PC-3 (cell line): Measurements from ENCODE around the gene SYVN1. TPM values are rescaled to one million over a fixed set of nuclear protein-coding genes. Genes with fewer than 3 reads are reported as not detected.
A peak's percentile ranks its signal among the peaks of the same experiment; 100 is the strongest.

Source experiments
- ATAC-seq: fragments of 200-7000 bp; cut with Tn5 transposase; 2 replicates; pipeline ENCODE4 v1.9.1; 2020; ENCODE audit warnings: mild to moderate bottlenecking, moderate library complexity
- BruUV-seq: library from RNA; stranded (reverse); fragments of 400-500 nt; replicated peaks from 2 replicates; lab custom pipeline; 2021; lab: Mats Ljungman, UMichigan
- CTCF ChIA-PET: fragments of 300-600 bp; sonication (Branson Sonifier 250); formaldehyde crosslinking; loops from one replicate; lab custom pipeline; 2022; ENCODE audit warnings: antibody characterized with exemption; lab: Charles Lee
- POLR2A ChIA-PET: fragments of 300-600 bp; sonication (Branson Sonifier 250); formaldehyde crosslinking; loops from one replicate; lab custom pipeline; 2022; ENCODE audit warnings: antibody characterized with exemption; ENCODE audit not compliant: unreplicated experiment; lab: Charles Lee
- DNase-seq: peaks from one replicate; pipeline ENCODE4 v3.0.0-alpha.2; 2015
- H2AFZ ChIP-seq: fragments of 300-600 bp; sonication (generic); 2 replicates; pipeline ENCODE4 v1.6.0; 2016; ENCODE audit warnings: antibody characterized with exemption, low read length
- H3F3A ChIP-seq: fragments of 300-600 bp; sonication (generic); one replicate; pipeline ENCODE4 v1.6.0; 2017; ENCODE audit warnings: antibody characterized with exemption, low read length, control low read depth, mild to moderate bottlenecking; ENCODE audit not compliant: unreplicated experiment
- H3K27ac ChIP-seq: fragments of 300-600 bp; sonication (generic); 2 replicates; pipeline ENCODE4 v1.5.1; 2016; ENCODE audit warnings: mild to moderate bottlenecking, low read length
- H3K27me3 ChIP-seq: fragments of 300-600 bp; sonication (generic); 2 replicates; pipeline ENCODE4 v1.6.1; 2016; ENCODE audit warnings: low read length, mixed read lengths
- H3K36me3 ChIP-seq: fragments of 300-600 bp; sonication (generic); 2 replicates; pipeline ENCODE4 v1.6.1; 2016; ENCODE audit warnings: low read depth, mixed run types, low read length, mixed read lengths
- H3K4me1 ChIP-seq: fragments of 300-600 bp; sonication (generic); 2 replicates; pipeline ENCODE4 v1.5.1; 2016; ENCODE audit warnings: low read length; ENCODE audit not compliant: insufficient read depth
- H3K4me2 ChIP-seq: fragments of 300-600 bp; sonication (generic); 2 replicates; pipeline ENCODE4 v1.6.0; 2016; ENCODE audit warnings: low read length
- H3K4me3 ChIP-seq: fragments of 300-600 bp; sonication (generic); 2 replicates; pipeline ENCODE4 v1.5.1; 2016; ENCODE audit warnings: mild to moderate bottlenecking, low read length, mixed read lengths
- H3K79me2 ChIP-seq: fragments of 300-600 bp; sonication (generic); 2 replicates; pipeline ENCODE4 v1.6.1; 2017; ENCODE audit warnings: low read length, mixed read lengths
- H3K9ac ChIP-seq: fragments of 300-600 bp; sonication (generic); 2 replicates; pipeline ENCODE4 v1.6.0; 2016; ENCODE audit warnings: mild to moderate bottlenecking, low read length
- H3K9me2 ChIP-seq: fragments of 300-600 bp; sonication (generic); replicated peaks from 2 replicates; pipeline ENCODE4 v1.6.1; 2016; ENCODE audit warnings: mixed run types, low read length, mixed read lengths
- H3K9me3 ChIP-seq: fragments of 300-600 bp; sonication (generic); 2 replicates; pipeline ENCODE4 v1.6.1; 2016; ENCODE audit warnings: low read length, mixed read lengths
- H4K20me1 ChIP-seq: fragments of 300-600 bp; sonication (generic); 2 replicates; pipeline ENCODE4 v1.6.1; 2016; ENCODE audit warnings: low read length, mixed read lengths
- CTCF ChIP-seq: fragments of 300-600 bp; sonication (generic); conservative IDR thresholded peaks from 2 replicates; pipeline ENCODE4 v1.5.1; 2017; ENCODE audit warnings: antibody characterized with exemption, low read depth, mild to moderate bottlenecking, low read length
- EZH2 ChIP-seq: fragments of 300-600 bp; sonication (generic); IDR thresholded peaks from one replicate; pipeline ENCODE4 v1.6.1; 2017; ENCODE audit warnings: antibody characterized with exemption, mild to moderate bottlenecking, low read length; ENCODE audit not compliant: unreplicated experiment
- EZH2phosphoT487 ChIP-seq: fragments of 300-600 bp; sonication (generic); IDR thresholded peaks from 2 replicates; pipeline ENCODE4 v1.6.1; 2018; ENCODE audit warnings: mild to moderate bottlenecking, antibody characterized with exemption, low read length, borderline replicate concordance
- intact Hi-C: fragments of 100-400 bp; cut with micrococcal nuclease; formaldehyde crosslinking; loops from 2 replicates; pipeline ENCODE4 v1.9.0; 2023
- total RNA-seq: library from RNA; depleted of rRNA; stranded (reverse); fragments of >200 nt; gene quantifications from 2 replicates; pipeline ENCODE4 v1.2.3, GENCODE V29; 2014

SYVN1 gene
- total RNA-seq, 1 experiment from 2014 or later: 22.3 TPM

- no TSS peak for BruUV-seq
- H3K36me3 ChIP-seq: peaks cover 33% of the 10 kb centered on the region; the same call in 1 of the 2 replicates
- TF ChIP-seq EZH2 (no peak), EZH2phosphoT487 (no peak), CTCF (no peak)
- H3K9me3 ChIP-seq: no peaks in the 10 kb centered on the region
- DNase-seq (no peak), ATAC-seq (no peak)
- H3K27me3 ChIP-seq: no peaks in the 10 kb centered on the region
- no peaks in the 10 kb centered on the region for H3K9me2 ChIP-seq
- ChIA-PET POLR2A (no interaction called here), CTCF (no interaction called here)
- H2AFZ ChIP-seq: no peak overlapping the region
- H3K4me3 ChIP-seq: peak overlapping the region; percentile 90; the same call in 1 of the 2 replicates
- H3K27ac ChIP-seq: no peak overlapping the region
- H3F3A ChIP-seq: no peaks in the 10 kb centered on the region
- intact Hi-C loops: no loop called here
- no peak overlapping the region for H3K9ac ChIP-seq
- peaks cover 16% of the 10 kb centered on the region for H3K4me1 ChIP-seq
- H3K4me2 ChIP-seq: peak overlapping the region; percentile 96
- H4K20me1 ChIP-seq: no peaks in the 10 kb centered on the region; the same call in 1 of the 2 replicates
- peaks cover 35% of the 10 kb centered on the region for H3K79me2 ChIP-seq
Observed at GRCh38 chr11:65132238-65132987, 1.9 kb downstream of the SYVN1 start.

GRCh38 chr11:65131895-65132237 is 2.5 kb downstream of the SYVN1 start:
- no peaks in the 10 kb centered on the region for H3K9me2 ChIP-seq
- H3K4me2 ChIP-seq: no peak overlapping the region
- H4K20me1 ChIP-seq: no peaks in the 10 kb centered on the region; the same call in 1 of the 2 replicates
- H3K27me3 ChIP-seq: no peaks in the 10 kb centered on the region
- H2AFZ ChIP-seq: no peak overlapping the region
- CTCF ChIA-PET: no interaction called here
- no peaks in the 10 kb centered on the region for H3F3A ChIP-seq
- H3K4me1 ChIP-seq: peaks cover 16% of the 10 kb centered on the region
- POLR2A ChIA-PET: no interaction called here
- DNase-seq (no peak), ATAC-seq (no peak)
- H3K4me3 ChIP-seq: no peak overlapping the region
- intact Hi-C loops: no loop called here
- TF ChIP-seq CTCF (no peak), EZH2 (no peak), EZH2phosphoT487 (no peak)
- H3K9ac ChIP-seq: no peak overlapping the region
- peaks cover 35% of the 10 kb centered on the region for H3K79me2 ChIP-seq
- H3K9me3 ChIP-seq: no peaks in the 10 kb centered on the region
- H3K36me3 ChIP-seq: peaks cover 38% of the 10 kb centered on the region; the same call in 1 of the 2 replicates
- no peak overlapping the region for H3K27ac ChIP-seq
- BruUV-seq: no TSS peak

GRCh38 chr11:65131417-65131776 is 2.9 kb downstream of the SYVN1 start:
- intact Hi-C loops: no loop called here
- ATAC-seq: no peak
- no peak overlapping the region for H2AFZ ChIP-seq
- H3K9me2 ChIP-seq: no peaks in the 10 kb centered on the region
- peaks cover 16% of the 10 kb centered on the region for H3K4me1 ChIP-seq
- no peaks in the 10 kb centered on the region for H3K27me3 ChIP-seq
- peaks cover 43% of the 10 kb centered on the region; the same call in 1 of the 2 replicates for H3K36me3 ChIP-seq
- no peak for DNase-seq
- no peak overlapping the region for H3K27ac ChIP-seq
- no peak overlapping the region for H3K9ac ChIP-seq
- ChIA-PET CTCF (no interaction called here), POLR2A (no interaction called here)
- H3K4me2 ChIP-seq: no peak overlapping the region
- no peak overlapping the region for H3K4me3 ChIP-seq
- BruUV-seq: no TSS peak
- TF ChIP-seq EZH2phosphoT487: no peak
- TF ChIP-seq EZH2: no peak
- TF ChIP-seq CTCF: no peak
- H3F3A ChIP-seq: no peaks in the 10 kb centered on the region
- no peaks in the 10 kb centered on the region; the same call in 1 of the 2 replicates for H4K20me1 ChIP-seq
- H3K79me2 ChIP-seq: peaks cover 35% of the 10 kb centered on the region
- no peaks in the 10 kb centered on the region for H3K9me3 ChIP-seq
